Middle frontal gyrus (tissue), 1 donor: Measurements from ENCODE around the gene RNF207.
"Not testable (repeated sequence)": the region's sequence is repeated elsewhere in the genome, so short reads cannot be mapped to it uniquely, and the experiment has no call there.

Experiments
- DNase-seq: peaks from one replicate; pipeline ENCODE4 v3.0.0-alpha.2; 2015; ENCODE audit warnings: low spot score; ENCODE audit errors: extremely low spot score

The RNF207 gene

GRCh38 chr1:6199298-6200187 is 6.4 kb upstream of the RNF207 start, which contains the start of gene RPL22:
Gene RPL22, minus strand, starts transcription at chr1:6199595. Its CDS starts 22 bp downstream, at chr1:6199573.
- DNase-seq, result peak; percentile 97

GRCh38 chr1:6200188-6200809 is 5.6 kb upstream of the RNF207 start:
- no peak for DNase-seq

GRCh38 chr1:6202256-6202655 is 3.7 kb upstream of the RNF207 start:
- no peak for DNase-seq

GRCh38 chr1:6206520-6206855 is 569 bp downstream of the RNF207 start:
- DNase-seq, result no peak

- no peak for DNase-seq
Observed at GRCh38 chr1:6207075-6207885, 1.4 kb downstream of the RNF207 start.

- DNase-seq, result no peak
Observed at GRCh38 chr1:6207921-6208320, 2.0 kb downstream of the RNF207 start.

- DNase-seq, result peak; percentile 20
Observed at GRCh38 chr1:6208723-6209660, 3.1 kb downstream of the RNF207 start.

GRCh38 chr1:6209661-6210580 is 4.0 kb downstream of the RNF207 start:
- no peak for DNase-seq

- DNase-seq, result no peak
Observed at GRCh38 chr1:6210591-6211355, 4.9 kb downstream of the RNF207 start.

- no peak for DNase-seq
Observed at GRCh38 chr1:6211731-6212130, 5.8 kb downstream of the RNF207 start.

GRCh38 chr1:6212193-6212959 is 6.5 kb downstream of the RNF207 start:
- DNase-seq, result no peak

- DNase-seq, result no peak
Observed at GRCh38 chr1:6218375-6219164, 12.7 kb downstream of the RNF207 start.

- not testable (repeated sequence) for DNase-seq
Observed at GRCh38 chr1:6219641-6220040, 13.7 kb downstream of the RNF207 start.

GRCh38 chr1:6220236-6220635 is 14.3 kb downstream of the RNF207 start:
- DNase-seq, result no peak

GRCh38 chr1:6221210-6221784 is 15.4 kb downstream of the RNF207 start:
- no peak for DNase-seq

GRCh38 chr1:6222636-6223035 is 16.7 kb downstream of the RNF207 start:
- no peak for DNase-seq

GRCh38 chr1:6223617-6224016 is 17.7 kb downstream of the RNF207 start:
- no peak for DNase-seq
